GM10847 (cell line): ENCODE measurements around the gene BAIAP2L2.

Experiments used
- POLR2A ChIP-seq: IDR thresholded peaks from 2 replicates; pipeline ENCODE4 v1.6.1; 2011; ENCODE audit not compliant: insufficient read length; ENCODE audit errors: extremely low read depth

The BAIAP2L2 gene

GRCh38 chr22:38089474-38089851 lies 21.0 kb downstream of the BAIAP2L2 start:
- TF ChIP-seq POLR2A = no peak

- TF ChIP-seq POLR2A = no peak
Measured at GRCh38 chr22:38088629-38089473, 21.6 kb downstream of the BAIAP2L2 start.

GRCh38 chr22:38087855-38088254 lies 22.6 kb downstream of the BAIAP2L2 start:
- TF ChIP-seq POLR2A = no peak

- TF ChIP-seq POLR2A = no peak
Measured at GRCh38 chr22:38086942-38087341, 23.5 kb downstream of the BAIAP2L2 start.

- no peak for TF ChIP-seq POLR2A
Measured at GRCh38 chr22:38086001-38086845, 24.3 kb downstream of the BAIAP2L2 start.

GRCh38 chr22:38085501-38085900 lies 25.0 kb downstream of the BAIAP2L2 start:
- TF ChIP-seq POLR2A = no peak

- no peak for TF ChIP-seq POLR2A
Measured at GRCh38 chr22:38085056-38085455, 25.4 kb downstream of the BAIAP2L2 start.

- no peak for TF ChIP-seq POLR2A
Measured at GRCh38 chr22:38083931-38084631, 26.4 kb downstream of the BAIAP2L2 start, which contains the start of gene SLC16A8. Gene SLC16A8 (minus strand): TSS chr22:38084184. CDS start chr22:38082873, 1,311 bp downstream.

GRCh38 chr22:38082986-38083710 lies 27.3 kb downstream of the BAIAP2L2 start:
- no peak for TF ChIP-seq POLR2A

GRCh38 chr22:38081941-38082828 lies 28.3 kb downstream of the BAIAP2L2 start:
- TF ChIP-seq POLR2A = no peak

GRCh38 chr22:38081636-38081940 lies 28.9 kb downstream of the BAIAP2L2 start:
- TF ChIP-seq POLR2A = no peak

GRCh38 chr22:38080850-38081635 lies 29.4 kb downstream of the BAIAP2L2 start:
- TF ChIP-seq POLR2A = no peak

GRCh38 chr22:38080474-38080849 lies 30.0 kb downstream of the BAIAP2L2 start:
- TF ChIP-seq POLR2A = no peak
